GM18507 (cell line): Measurements from ENCODE around the gene AIFM2.
"Not testable (repeated sequence)": the region's sequence is repeated elsewhere in the genome, so short reads cannot be mapped to it uniquely, and the experiment has no call there.

Source experiments
- DNase-seq: peaks from one replicate; pipeline ENCODE4 v3.0.0; 2011; ENCODE audit warnings: low read depth; ENCODE audit not compliant: insufficient read length; ENCODE audit errors: extremely low spot score
- FAIRE-seq: peaks from 2 replicates; lab custom pipeline; 2011; peaks lifted over from hg19 to GRCh38; lab: Jason Lieb, UNC

Gene AIFM2

GRCh38 chr10:70097459-70097858 lies 35.2 kb downstream of the AIFM2 start:
- DNase-seq (no peak), FAIRE-seq (no peak)

GRCh38 chr10:70096705-70097420 lies 35.8 kb downstream of the AIFM2 start:
- FAIRE-seq (no peak), DNase-seq (no peak)

GRCh38 chr10:70096016-70096704 lies 36.5 kb downstream of the AIFM2 start:
- FAIRE-seq (no peak), DNase-seq (no peak)

GRCh38 chr10:70094250-70094649 lies 38.4 kb downstream of the AIFM2 start:
- FAIRE-seq (no peak), DNase-seq (no peak)

- FAIRE-seq: no peak
- DNase-seq: no peak
These were observed 39.2 kb downstream of the AIFM2 start for GRCh38 chr10:70093335-70093944.

- DNase-seq (no peak), FAIRE-seq (no peak)
These were observed 40.3 kb downstream of the AIFM2 start for GRCh38 chr10:70092389-70092718.

- no peak for FAIRE-seq
- DNase-seq: no peak
These were observed 41.7 kb downstream of the AIFM2 start for GRCh38 chr10:70090951-70091350.

- DNase-seq: no peak
- FAIRE-seq: no peak
These were observed 42.6 kb downstream of the AIFM2 start for GRCh38 chr10:70090013-70090412.

GRCh38 chr10:70088308-70088698 lies 44.3 kb downstream of the AIFM2 start:
- DNase-seq: no peak
- no peak for FAIRE-seq

- no peak for FAIRE-seq
- no peak for DNase-seq
These were observed 44.9 kb downstream of the AIFM2 start for GRCh38 chr10:70087616-70088307.

- FAIRE-seq (no peak), DNase-seq (no peak)
These were observed 46.5 kb downstream of the AIFM2 start for GRCh38 chr10:70085975-70086613.

GRCh38 chr10:70084189-70084588 lies 48.4 kb downstream of the AIFM2 start:
- DNase-seq: no peak
- FAIRE-seq: no peak

- not testable (repeated sequence) for FAIRE-seq
These were observed 51.8 kb downstream of the AIFM2 start for GRCh38 chr10:70080789-70081188.

GRCh38 chr10:70078937-70079336 lies 53.7 kb downstream of the AIFM2 start:
- no peak for FAIRE-seq
- DNase-seq: no peak

More at GRCh38 chr10:70080789-70081188, 51.8 kb downstream of the AIFM2 start:
- DNase-seq: not testable (repeated sequence)

GRCh38 chr10:70078329-70078728 lies 54.3 kb downstream of the AIFM2 start:
- DNase-seq: no peak
- FAIRE-seq: no peak

- DNase-seq (no peak), FAIRE-seq (no peak)
These were observed 57.7 kb downstream of the AIFM2 start for GRCh38 chr10:70074971-70075370.

- FAIRE-seq (no peak), DNase-seq (no peak)
These were observed 58.5 kb downstream of the AIFM2 start for GRCh38 chr10:70074165-70074564.

GRCh38 chr10:70070834-70071233 lies 61.8 kb downstream of the AIFM2 start:
- no peak for FAIRE-seq
- no peak for DNase-seq

GRCh38 chr10:70069346-70069745 lies 63.3 kb downstream of the AIFM2 start:
- no peak for FAIRE-seq

GRCh38 chr10:70068925-70069324 lies 63.7 kb downstream of the AIFM2 start:
- DNase-seq (no peak), FAIRE-seq (no peak)

More at GRCh38 chr10:70069346-70069745, 63.3 kb downstream of the AIFM2 start:
- DNase-seq: no peak
